ENCODE measurements around the gene SOWAHD.
"Not testable (repeated sequence)": the region's sequence is repeated elsewhere in the genome, so short reads cannot be mapped to it uniquely, and the experiment has no call there.

SOWAHD gene, protein sequence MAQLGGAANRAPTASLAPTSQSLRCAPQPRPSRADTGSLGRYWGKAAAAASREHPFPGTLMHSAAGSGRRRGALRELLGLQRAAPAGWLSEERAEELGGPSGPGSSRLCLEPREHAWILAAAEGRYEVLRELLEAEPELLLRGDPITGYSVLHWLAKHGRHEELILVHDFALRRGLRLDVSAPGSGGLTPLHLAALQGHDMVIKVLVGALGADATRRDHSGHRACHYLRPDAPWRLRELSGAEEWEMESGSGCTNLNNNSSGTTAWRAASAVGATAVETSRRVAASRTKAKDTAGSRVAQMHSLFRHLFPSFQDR

DNA sequence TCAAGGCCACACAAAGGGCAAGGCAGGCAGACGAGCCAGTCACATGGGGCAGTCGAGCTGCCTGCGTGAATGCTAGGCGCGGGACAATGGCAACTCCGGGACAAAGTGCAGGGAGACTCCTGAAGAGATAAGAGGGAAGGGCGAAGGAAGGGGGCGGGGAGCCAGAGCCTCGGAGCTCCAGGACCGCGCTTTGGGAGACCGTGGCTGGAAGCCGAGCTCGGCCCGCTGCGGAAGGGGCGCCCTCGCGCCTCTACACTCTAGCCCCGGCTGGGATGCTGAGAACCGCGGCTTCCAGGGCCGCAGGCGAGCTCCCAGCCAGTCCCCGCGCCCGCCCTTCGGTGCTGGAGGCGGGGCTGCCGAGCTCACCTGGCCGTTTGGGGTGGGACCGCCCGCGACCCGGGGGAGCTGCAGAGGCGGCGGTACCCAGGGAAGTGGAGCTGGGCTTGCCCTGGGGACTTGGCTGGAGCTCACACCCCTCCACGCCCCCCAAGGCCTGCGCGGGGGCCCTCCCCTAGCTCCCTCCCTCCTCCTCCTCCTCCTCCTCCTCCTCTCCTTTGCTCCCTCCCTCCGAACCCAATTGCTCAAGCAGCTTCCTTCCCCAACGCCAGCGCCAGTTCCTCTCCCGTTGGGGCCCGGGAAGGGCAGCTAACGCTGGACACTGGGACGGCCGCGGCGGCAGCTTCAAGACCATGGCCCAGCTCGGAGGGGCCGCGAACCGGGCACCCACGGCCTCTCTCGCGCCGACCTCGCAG lies at the start of gene SOWAHD:
Gene SOWAHD, plus strand, starts transcription at position 610 of the 752 bp plus-strand sequence. Its CDS starts 80 bp downstream, at position 690.
- DNase-seq (ENCODE audit: low spot score): peak; percentile 58

DNA sequence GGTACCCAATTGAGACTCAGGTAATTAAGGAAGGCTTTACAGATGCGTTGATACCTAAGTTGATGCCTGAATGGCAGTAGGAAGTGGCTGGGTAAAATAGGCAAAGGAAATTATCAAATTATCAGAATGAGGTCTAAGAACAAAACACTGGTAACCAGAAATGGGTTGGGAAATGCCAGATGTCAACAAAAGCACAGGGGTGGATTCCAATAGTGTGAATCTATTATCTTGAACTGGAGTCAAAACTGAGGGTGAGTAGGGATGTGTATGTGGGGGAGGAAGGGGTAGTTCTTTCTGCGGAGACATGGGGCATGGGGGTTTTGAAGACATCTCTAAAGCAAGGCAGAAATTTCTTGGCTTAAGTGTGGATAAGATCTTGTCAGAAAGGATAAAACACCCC lies 49.5 kb upstream of the SOWAHD start:
- no peak for DNase-seq (ENCODE audit: low spot score)

GRCh38 chrX:119709630-119710029 lies 48.8 kb upstream of the SOWAHD start:
- DNase-seq (ENCODE audit: low spot score): no peak

DNA sequence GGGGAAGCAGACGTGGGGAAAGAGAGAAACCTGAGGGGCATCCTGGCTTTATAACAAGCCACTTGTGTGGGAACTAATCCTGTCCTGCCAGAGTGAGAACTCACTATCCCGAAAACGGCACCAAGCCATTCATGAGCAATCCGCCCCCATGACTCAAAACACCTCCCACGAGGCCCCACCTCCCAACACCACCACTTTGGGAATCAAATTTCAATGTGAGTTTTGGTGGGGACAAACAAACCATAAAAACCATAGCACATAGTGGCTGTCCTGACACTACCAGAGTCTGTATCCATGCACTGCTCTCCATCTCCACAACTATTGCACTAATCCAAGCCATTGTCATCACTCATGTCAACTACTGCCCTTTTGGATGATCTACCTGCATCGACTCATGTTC lies 36.9 kb upstream of the SOWAHD start:
- no peak for DNase-seq (ENCODE audit: low spot score)

DNA sequence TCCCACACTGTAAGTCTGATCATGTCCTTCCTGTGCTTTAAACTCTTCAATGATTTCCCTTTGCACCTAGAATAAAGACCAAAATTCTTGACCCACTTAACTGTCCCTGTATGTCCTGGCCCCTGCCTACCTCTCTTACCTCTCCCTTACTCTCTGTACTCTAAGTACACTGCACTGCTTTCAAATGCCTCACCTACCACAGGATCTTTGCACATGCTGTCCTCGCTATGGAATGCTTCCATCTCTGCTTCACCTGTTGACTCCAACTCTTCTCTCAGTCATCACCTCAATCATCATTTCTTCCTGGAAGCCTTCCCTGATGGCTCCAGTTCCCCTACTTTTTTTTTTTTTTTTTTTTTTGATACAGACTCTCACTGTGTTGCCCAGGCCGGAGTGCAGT lies 36.5 kb upstream of the SOWAHD start:
- no peak for DNase-seq (ENCODE audit: low spot score)

DNA sequence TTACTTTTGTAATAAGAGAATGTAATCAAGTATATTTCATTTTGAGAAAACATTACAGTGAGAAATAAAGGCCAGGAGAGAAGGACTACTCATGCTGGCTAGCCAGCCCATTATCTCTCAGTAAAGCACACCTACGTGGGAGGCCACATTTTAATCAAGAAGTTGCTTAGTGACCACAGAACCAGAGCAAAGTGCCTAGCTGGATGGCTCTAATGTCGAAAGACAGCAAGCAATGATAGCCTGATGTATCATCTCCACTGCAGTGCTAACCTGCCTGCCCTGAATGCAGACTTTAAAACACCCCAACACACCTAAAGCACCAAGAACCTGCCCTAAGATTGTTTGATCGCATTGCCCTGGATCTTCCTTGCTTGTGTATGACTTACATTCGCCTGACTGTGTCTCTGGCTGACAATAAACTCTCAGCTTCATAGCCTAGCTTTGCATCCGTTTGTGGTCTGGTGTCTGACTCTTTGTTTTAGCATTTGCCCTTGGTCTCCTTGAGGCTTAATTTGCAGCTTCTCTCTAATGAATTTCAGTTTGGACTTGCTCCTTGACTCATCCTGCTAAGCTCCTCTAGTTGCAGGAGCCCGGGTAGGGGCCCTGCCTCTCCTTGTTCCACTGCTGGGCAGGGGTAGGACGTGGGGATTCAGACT lies 31.4 kb upstream of the SOWAHD start:
- DNase-seq (ENCODE audit: low spot score): no peak

DNA sequence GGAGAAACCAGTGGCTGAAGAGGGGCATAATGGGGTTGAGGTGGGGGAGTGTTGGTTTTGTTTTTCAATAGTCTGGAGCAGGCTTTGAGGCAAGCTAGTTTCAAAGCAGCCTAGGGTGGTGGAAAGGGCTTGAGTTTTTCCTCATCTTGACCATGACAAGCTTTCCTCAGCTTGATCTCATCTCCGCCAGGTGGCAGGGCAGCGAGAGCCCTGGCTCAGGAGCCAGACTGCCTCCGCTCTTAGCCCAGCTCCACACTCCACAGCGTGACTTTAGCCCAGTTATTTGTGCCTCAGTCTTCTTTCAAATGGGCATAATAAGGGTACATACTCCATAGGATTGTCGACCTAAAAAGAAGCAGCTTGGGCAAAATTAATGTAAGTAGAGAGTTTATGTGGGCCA lies 29.9 kb upstream of the SOWAHD start:
- no peak for DNase-seq (ENCODE audit: low spot score)

- peak; percentile 40 for DNase-seq (ENCODE audit: low spot score)
Measured at GRCh38 chrX:119729408-119730201, 28.8 kb upstream of the SOWAHD start.

GRCh38 chrX:119734897-119735339 lies 23.5 kb upstream of the SOWAHD start:
- DNase-seq (ENCODE audit: low spot score): no peak

DNA sequence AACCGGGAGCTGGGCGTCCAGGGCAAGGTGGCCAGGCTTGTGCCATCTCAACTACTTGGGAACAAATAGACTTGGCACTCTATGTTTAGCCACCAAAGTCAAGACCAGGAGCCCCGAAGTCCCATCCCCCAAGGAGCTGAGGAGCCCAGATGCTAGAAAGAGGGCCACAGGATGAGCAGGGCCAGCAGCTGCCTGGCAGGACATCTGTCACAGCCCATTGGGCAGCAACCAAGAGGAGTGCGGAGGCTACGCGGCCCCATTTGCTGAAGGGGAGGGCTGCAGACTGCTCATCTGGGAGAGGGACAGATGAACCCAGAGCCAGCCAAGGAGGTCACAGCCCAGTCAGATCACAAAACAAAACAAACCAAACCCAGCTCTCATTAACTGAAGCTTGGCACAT lies 22.9 kb upstream of the SOWAHD start:
- no peak for DNase-seq (ENCODE audit: low spot score)

DNA sequence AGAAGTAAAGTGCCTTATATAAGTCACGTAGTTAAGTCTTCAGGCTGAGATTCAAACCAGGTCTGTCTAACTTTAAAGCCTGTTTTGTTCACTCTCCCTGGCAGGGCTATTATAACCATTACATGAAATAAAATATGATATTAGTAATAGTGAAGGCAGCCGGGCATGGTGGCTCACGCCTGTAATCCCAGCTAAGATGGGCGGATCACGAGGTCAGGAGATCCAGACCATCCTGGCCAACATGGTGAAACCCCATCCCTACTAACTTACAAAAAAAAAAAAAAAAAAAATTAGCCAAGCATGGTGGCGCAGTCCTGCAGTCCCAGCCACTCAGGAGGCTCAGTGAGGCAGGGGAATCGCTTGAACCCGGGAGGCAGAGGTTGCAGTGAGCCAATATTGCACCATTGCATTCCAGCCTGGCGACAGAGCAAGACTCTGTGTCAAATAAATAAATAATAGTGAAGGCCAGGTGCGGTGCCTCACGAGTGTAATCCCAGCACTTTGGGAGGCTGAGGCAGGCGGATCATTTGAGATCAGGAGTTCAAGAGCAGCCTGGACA lies 22.1 kb upstream of the SOWAHD start:
- no peak for DNase-seq (ENCODE audit: low spot score)

GRCh38 chrX:119738742-119739141 lies 19.6 kb upstream of the SOWAHD start:
- no peak for DNase-seq (ENCODE audit: low spot score)

DNA sequence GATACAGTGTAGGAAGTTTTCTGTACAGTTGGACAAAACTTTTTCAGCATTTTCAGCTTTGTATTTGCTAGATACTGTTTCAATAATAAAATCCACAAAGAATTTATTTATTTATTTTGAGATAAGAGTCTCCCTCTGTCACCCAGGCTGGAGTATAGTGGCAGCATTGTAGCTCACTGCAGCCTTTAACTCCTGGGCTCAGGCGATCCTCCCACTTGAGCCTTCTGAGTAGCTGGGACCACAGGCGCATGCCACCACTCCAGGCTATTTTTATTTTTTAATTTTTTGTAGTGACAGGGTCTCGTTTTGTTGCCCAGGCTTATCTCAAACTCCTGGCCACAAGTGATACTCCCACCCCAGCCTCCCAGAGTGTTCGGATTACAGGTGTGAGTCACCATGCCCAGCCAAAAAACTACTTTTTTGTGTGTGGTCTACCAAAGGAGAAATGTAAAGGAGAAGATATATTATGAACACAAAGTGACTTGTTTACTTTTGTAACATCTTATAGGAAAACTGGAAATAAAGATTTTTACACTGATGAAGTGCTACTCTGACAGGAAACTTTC lies 13.0 kb upstream of the SOWAHD start:
- DNase-seq (ENCODE audit: low spot score): no peak

DNA sequence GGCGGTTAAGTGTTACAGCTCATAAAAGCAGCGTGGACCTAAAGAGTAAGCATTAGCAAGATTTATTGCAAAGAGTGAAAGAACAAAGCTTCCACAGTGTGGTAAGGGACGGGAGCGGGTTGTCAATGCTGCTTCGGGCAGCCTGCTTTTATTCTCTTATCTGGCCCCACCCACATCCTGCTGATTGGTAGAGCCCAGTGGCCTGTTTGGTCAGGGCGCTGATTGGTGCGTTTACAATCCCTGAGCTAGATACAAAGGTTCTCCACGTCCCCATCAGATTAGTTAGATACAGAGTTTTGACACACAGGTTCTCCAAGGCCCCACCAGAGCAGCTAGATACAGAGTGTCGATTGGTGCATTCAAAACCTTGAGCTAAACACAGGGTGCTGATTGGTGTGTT lies 8.3 kb upstream of the SOWAHD start:
- not testable (repeated sequence) for DNase-seq (ENCODE audit: low spot score)

GRCh38 chrX:119750751-119751150 lies 7.6 kb upstream of the SOWAHD start:
- not testable (repeated sequence) for DNase-seq (ENCODE audit: low spot score)

GRCh38 chrX:119753001-119753400 lies 5.4 kb upstream of the SOWAHD start:
- DNase-seq (ENCODE audit: low spot score): no peak

DNA sequence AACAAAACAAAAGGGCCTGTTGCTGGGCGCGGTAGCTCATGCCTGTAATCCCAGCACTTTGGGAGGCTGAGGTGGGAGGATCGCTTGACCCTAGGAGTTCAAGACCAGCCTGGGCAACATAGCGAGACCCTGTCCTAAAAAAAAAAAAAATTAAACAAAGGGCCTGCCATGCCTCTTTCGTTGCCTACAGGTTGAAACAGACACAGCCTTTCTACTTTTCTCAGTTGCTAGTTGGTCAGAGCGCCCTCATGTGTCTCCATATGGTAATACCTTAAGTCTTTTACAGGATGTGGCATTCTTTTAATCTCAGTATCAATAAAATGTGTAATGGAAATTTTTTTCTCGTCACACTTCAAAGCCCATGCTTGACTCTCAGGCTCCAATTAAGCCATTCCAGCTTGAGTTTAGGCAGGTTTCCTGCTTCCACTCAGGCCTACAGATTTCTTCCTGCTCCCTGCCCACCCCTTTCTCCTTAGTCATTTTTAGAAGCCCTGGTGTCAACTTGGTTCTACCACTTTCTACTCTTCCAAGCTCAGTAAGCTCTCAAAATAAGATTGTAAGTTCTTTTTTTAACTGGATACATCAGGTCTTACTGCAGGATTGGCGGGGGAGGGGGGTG lies 4.6 kb upstream of the SOWAHD start:
- no peak for DNase-seq (ENCODE audit: low spot score)

GRCh38 chrX:119755981-119756533 lies 2.3 kb upstream of the SOWAHD start:
- no peak for DNase-seq (ENCODE audit: low spot score)

DNA sequence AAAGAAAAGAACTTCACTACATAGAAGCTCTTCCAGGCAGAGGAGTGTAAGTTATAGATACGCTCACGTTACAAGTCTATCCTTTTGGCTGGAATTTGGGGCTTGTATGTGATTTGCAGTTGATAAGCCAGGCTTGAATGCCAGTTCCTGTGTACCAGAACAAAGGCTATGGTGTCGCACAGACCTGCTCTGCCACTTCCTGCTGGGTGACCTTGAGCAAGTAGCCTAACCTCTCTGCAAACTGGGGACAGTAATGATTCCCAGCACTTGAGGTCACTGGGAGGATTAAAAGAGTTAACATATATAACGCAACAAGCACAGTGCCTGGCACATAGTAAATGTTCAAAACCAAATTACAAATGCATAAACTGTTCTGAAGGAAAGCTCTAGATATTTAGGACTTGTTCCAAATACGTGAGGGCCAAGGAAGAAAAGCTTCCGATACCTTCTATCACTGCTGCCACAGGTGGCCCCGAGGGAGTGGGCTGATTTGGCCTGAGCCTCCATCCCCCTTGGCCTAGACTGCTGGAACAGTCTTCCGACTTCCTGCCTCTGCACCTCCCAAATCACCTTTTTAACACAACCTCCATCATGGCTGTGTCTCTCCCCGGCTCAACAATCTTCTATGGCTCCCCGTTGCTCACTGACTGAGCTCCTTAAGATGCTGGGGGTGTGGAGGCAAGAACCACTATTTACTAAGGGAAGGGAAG lies 1.3 kb upstream of the SOWAHD start:
- no peak for DNase-seq (ENCODE audit: low spot score)

DNA sequence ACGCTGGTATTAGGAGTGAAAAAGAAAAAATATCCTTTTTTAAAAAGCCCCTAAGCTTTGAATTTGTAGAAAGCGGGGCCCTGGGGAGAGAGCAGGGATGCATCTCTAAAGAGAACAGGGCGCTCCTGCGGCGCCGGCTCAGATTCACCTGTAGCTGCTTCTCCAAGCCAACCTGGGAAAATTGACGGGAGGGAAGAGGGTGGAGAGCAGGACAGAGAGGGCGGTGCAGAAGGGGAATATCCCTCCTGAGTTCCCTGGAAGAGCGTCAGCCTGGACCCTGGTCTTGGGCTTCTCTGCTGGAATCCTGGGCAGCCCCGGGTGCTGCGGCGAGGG lies 776 bp upstream of the SOWAHD start:
- DNase-seq (ENCODE audit: low spot score): no peak

Data from iPS-NIHi11 (cell line).